Retinal pigment epithelial cell (primary cell): ENCODE data around the gene CDC26.
"Not testable (repeated sequence)": the region's sequence is repeated elsewhere in the genome, so short reads cannot be mapped to it uniquely, and the experiment has no call there.

Experiments
- DNase-seq: peaks from one replicate; pipeline ENCODE4 v3.0.0-alpha.2; 2010; ENCODE audit warnings: low read depth
- H3K4me3 ChIP-seq: 2 replicates; pipeline ENCODE4 v1.5.1; 2011; ENCODE audit warnings: mild to moderate bottlenecking, low read length, control low read depth, moderate library complexity
- CTCF ChIP-seq: conservative IDR thresholded peaks from 2 replicates; pipeline ENCODE4 v1.5.1; 2011; ENCODE audit warnings: low read depth, low read length, control low read depth, inconsistent platforms

CDC26 gene

GRCh38 chr9:113301548-113301947, 26.2 kb upstream of the CDC26 start:
- DNase-seq, result no peak
- no peak overlapping the region for H3K4me3 ChIP-seq
- TF ChIP-seq CTCF, result no peak

- DNase-seq, result no peak
- TF ChIP-seq CTCF, result no peak
- no peak overlapping the region for H3K4me3 ChIP-seq
Observed at GRCh38 chr9:113299800-113300292, 24.5 kb upstream of the CDC26 start.

GRCh38 chr9:113298924-113299770, 23.8 kb upstream of the CDC26 start:
- no peak for DNase-seq
- TF ChIP-seq CTCF, result no peak
- no peak overlapping the region for H3K4me3 ChIP-seq

- no peak for TF ChIP-seq CTCF
- DNase-seq, result no peak
- H3K4me3 ChIP-seq, result no peak overlapping the region
Observed at GRCh38 chr9:113298311-113298710, 22.9 kb upstream of the CDC26 start.

GRCh38 chr9:113296796-113297558, 21.6 kb upstream of the CDC26 start:
- TF ChIP-seq CTCF, result no peak
- no peak overlapping the region for H3K4me3 ChIP-seq
- no peak for DNase-seq

GRCh38 chr9:113296247-113296646, 20.9 kb upstream of the CDC26 start:
- H3K4me3 ChIP-seq, DNase-seq: not testable (repeated sequence)

GRCh38 chr9:113293285-113293878, 18.0 kb upstream of the CDC26 start:
- no peak for TF ChIP-seq CTCF
- no peak overlapping the region for H3K4me3 ChIP-seq
- no peak for DNase-seq
